GM03348 (cell line): Measurements from ENCODE around the gene DCTPP1.
"Not testable (repeated sequence)": the region's sequence is repeated elsewhere in the genome, so short reads cannot be mapped to it uniquely, and the experiment has no call there.

ENCODE experiments used
- DNase-seq: peaks from one replicate; pipeline ENCODE4 v3.0.0; 2012; ENCODE audit warnings: low spot score

DCTPP1 gene

DNA sequence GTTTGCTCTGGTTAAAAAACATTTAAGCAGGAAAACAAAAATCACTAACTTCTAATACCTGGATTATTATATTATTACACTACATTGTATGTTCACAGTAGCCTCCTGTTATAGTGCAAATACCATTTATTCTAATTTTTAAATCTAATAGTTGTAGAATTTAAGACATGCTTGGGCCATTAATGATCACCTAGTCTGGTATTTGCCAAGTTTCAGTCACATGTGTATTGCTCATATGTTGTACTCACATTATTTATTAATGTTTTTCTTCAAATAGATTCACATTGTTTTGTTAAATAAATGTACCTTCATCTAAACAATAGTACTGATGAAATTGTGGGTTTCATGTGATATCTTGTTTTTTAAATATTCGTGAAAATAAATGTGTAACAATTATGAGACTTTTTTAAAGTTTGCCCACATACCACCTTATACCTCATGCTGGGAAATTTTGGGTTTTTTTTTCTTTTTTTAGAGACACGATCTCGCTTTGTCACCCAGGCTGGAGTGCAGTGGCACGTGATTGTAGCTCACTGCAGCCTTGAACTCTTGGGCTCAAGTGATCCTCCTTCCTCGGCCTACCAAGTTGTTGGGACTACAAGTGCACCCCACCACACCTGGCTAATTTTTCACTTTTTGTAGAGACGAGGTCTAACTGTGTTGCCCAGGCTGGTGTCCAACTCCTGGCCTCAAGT lies 16.6 kb downstream of the DCTPP1 start:
- DNase-seq, result no peak

DNA sequence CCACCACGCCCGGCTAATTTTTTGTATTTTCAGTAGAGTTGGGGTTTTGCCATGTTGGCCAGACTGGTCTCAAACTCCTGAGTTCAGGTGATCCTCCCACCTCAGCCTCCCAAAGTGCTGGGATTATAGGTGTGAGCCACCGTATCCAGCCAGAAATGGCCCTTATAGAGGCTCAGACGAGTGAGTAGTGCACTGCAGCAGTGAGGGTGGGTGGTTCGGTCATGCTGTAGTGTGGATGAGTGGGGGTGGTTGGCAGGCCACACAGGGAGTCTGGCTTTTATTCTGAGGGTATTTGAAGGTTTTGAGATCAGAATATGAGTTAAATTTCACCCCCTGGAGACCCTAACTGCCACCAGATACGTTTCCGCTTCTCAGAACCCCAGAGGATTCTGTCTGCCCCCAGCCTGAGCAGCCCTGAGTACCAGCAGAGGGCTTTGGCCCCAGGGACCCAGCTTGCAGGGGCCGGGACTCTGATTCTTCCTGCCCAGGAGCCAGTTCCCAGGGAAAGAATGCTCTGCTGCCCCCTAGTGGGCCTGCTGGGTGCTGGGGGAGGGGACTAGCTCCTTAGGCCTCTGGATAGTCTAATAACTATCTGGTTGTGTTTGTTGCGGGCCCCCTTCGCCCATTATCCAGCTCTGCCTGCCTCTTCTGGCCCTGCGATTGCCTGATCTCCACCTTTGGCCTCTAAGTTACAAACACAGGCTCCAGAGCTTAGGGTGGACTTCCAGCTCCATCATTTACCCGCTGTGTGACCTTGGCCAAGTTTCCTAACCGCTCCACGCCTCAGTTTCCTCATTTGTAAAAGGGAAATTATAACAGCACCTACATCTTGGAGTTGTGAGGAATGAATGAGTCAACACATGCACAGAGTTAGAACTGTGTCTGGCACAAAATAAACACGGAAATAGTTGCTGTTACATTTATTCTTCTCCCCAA lies 20.4 kb downstream of the DCTPP1 start:
- DNase-seq, result peak; percentile 93

DNA sequence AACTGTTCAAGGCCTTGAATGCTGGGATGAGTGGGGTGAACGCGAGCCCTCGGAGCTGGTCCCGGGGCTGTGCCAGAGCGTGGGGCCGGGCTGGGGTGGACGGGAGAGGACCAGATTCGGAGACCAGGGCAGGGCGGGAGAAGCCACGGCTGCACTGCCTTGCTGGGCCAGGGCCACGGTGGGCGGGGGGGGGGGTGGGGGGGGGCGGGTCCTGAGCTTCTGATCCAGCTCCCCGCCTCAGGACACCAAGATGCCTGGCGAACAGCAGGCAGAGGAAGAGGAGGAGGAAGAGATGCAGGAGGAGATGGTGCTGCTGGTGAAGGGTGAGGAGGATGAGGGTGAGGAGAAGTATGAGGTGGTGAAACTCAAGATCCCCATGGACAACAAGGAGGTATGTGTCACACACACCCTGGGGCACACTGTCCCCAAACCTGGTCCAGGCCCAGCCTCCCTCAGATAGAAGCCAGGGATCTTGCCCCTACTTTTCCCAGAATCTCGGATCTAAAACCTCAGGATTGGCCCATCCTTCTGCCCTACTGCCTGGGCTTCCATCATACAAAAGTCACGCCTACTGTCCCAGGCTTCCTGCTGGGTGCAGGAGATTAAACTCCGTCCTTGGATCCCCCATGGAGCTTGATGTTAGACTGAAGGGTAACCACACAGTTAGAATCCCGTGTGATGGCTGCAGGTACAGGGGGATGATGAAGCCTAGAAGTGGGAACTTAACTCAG lies 21.9 kb downstream of the DCTPP1 start:
- peak; percentile 82 for DNase-seq

DNA sequence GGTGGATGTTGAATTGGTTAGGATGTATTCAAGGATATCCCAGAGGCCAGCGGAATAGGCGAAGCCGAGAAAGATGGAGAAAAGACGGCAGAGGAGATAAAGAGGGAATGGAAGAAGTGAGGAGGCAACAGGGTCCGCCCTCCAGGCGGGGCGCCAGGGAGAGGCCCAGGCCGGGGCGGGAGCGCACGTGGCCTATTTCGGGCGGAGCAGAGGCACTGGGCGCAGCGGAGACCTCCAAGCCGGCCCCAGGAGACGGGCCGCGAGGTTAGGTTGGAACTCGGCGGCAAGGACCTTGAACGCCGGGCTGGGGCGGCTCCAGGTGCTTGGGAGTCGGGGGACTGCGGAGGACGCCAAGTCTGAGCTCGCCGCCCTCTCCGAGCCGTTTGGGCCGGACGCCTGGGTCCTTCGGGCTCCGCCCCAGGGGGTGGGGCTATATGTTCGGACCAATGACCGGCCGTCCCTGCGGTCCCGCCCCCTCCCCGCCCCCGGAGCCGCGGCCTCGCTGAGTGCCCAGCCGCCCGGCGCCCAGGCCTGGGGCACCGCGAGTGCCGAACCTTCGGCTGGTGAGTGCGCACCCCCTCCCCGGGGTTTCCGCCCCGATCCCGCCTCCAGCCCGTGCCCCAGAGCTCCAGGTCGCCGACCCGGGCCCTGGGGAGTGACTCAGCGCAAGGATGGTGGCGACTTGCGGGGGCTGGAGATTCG lies 22.6 kb downstream of the DCTPP1 start, which contains the start of gene ZNF771:
Gene ZNF771 (plus strand): TSS at position 505 of the 702 bp plus-strand sequence. CDS start 448 bp downstream, outside the sequence.
- peak; percentile 97 for DNase-seq

DNA sequence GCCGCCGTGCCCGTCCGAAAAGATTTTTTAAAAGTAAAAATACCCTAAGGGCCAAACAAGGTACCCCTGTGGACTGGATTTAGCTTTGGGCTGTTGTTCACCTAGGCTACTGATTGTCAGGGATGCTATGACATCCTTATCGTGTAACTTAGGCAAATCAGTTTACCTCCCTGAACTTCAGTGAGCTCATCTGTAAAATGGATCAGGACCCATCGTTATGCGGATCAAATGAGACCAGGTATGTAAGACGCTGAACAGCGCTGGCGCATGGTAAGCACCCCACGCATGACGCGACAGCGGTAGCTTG lies 23.1 kb downstream of the DCTPP1 start:
- DNase-seq, result no peak

DNA sequence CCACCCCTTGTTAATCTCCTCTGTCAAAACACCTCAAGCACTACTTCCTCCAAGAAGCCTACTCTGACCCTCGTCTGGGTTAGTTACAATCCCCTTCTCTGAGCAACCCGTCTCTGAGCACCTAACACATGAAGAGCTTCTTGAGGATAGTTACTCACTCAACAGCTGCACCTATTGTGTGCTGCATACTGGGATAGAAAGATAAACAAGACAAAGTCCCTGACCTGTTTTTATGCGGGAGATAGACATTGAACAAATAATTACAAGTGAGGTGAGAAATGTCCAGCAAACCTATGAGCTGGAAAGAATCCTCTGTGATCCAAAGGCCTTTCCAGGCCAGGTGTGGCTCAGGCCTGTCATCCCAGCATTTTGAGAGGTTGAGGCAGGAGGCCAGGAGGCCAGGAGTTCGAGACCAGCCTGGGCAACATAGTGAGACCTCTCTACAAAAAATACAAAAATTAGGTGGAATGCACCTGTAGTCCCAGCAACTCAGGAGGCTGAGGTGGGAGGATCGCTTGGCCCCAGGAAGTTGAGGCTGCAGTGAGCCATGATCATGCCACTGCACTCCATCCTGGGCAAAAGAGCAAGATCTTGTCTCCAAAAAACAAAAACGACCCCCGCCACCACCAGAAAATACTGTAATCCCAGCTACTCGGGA lies 27.9 kb downstream of the DCTPP1 start:
- DNase-seq, result no peak

DNA sequence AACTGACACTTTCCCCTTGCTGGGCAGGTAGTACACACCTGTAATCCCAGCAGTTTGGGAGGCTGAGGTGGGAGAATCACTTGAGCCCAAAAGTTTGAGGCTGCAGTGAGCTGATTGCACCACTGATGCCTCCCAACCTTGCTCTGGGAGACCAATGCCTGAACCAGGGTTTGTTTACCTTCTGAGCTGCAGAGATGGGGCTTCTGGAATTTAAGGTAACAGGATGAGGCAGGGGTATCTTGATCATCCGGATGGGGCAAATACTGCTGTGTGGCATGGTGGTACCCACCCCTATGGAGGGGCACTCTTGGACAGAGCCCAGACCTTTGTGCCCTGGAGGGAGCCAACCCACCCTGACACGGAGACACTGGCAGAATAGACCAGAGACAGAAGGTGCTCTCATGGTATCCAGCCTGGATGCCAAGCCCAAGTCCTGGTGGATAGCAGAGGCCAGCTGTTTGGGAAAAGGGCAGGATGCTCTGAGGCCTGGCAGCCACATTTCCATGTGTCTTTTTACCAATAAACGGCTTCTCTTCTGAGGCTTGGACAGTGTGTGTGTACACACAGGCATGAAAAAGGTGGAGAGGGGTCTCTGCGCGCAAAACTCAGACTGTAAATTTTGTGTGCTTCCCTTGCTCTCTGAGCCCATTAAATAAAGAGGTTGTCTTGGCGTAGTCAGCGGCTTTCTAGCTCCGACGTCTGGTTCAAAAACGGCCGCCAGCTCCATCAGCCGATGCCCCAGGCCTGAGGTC lies 30.2 kb downstream of the DCTPP1 start:
- DNase-seq, result peak; percentile 8

DNA sequence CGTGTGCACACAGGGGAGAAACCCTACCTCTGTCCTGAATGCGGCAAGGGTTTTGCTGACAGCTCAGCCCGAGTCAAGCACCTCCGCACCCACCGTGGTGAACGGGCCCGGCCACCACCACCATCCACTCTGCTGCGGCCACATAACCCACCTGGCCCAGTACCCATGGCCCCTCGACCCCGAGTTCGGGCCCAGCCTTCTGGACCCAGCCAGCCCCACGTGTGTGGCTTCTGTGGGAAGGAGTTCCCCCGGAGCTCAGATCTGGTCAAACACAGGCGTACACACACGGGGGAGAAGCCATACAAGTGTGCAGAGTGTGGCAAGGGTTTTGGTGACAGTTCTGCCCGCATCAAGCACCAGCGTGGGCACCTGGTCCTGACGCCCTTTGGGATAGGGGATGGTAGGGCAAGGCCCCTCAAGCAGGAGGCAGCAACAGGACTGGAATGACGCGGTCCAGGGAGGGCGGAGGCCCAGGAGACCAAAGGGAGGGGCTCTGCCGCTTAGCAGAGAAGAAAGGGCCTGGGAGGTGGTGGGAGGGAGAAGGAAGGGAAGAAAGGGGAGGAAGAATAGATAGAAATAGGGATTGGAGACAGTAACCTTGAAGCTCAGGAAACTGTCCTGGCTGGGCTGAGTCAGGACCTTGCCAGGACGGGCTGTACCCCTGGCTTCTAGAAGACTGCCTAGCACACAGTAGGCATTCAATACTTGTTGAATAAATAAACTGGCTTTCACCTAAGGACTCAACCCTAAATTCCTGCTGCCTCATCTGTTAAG lies 31.0 kb downstream of the DCTPP1 start:
- DNase-seq, result no peak

DNA sequence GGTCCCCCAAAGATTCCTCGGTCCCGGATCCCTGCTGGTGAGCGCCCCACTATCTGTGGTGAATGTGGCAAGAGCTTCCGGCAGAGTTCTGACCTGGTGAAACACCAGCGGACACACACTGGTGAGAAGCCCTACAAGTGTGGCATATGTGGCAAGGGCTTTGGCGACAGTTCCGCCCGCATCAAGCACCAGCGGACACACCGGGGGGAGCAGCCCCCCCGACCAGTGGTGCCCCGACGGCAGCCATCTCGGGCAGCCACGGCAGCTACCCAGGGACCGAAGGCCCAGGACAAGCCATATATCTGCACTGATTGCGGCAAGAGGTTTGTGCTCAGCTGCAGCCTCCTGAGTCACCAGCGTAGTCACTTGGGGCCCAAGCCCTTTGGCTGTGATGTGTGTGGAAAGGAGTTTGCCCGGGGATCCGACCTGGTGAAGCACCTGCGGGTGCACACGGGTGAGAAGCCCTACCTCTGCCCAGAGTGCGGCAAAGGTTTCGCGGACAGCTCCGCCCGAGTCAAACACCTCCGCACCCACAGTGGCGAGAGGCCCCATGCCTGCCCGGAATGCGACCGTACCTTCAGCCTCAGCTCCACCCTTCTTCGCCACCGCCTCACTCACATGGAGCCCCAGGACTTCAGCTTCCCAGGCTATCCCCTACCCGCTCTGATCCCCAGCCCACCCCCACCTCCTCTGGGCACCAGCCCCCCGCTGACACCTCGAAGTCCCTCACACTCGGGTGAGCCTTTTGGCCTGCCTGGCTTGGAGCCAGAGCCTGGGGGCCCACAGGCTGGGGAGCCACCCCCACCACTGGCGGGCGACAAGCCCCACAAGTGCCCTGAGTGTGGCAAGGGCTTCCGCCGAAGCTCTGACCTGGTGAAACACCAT lies 31.8 kb downstream of the DCTPP1 start:
- DNase-seq, result no peak

DNA sequence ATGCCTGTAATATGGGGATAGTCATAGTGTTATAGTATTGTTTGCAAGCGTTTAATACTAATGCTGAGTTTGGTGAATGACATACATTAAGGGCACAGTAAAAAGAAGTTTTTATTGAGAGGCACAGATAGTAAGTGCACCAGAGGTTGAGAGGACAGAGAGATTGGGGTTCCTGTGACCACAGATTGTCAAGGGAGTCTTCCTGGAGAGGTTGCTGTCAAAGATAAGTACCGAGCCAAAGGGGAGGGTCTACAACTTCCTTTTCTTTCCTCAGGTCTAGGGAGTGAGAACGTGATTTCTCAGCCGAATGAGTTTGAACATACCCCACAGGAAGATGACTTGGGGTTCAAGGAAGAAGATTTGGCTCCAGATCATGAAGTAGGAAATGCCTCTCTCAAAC lies 32.8 kb downstream of the DCTPP1 start:
- no peak for DNase-seq

DNA sequence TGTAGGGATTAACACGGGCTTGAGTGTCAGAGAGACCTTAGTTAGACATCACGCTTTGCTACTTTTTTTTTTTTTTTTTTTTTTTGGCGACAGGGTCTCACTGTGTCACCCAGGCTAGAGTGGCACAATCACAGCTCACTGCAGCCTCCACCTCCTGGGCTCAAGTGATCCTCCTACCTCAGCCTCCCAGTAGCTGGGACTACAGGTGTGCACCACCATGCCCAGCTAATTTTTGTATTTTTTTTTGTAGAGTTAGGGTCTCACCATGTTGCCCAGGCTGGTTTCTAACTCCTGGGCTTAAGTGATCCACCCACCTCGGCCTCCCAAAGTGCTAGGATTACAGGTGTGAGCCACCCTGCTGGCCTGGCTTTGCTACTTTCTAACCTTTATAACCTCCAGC lies 33.2 kb downstream of the DCTPP1 start:
- not testable (repeated sequence) for DNase-seq

DNA sequence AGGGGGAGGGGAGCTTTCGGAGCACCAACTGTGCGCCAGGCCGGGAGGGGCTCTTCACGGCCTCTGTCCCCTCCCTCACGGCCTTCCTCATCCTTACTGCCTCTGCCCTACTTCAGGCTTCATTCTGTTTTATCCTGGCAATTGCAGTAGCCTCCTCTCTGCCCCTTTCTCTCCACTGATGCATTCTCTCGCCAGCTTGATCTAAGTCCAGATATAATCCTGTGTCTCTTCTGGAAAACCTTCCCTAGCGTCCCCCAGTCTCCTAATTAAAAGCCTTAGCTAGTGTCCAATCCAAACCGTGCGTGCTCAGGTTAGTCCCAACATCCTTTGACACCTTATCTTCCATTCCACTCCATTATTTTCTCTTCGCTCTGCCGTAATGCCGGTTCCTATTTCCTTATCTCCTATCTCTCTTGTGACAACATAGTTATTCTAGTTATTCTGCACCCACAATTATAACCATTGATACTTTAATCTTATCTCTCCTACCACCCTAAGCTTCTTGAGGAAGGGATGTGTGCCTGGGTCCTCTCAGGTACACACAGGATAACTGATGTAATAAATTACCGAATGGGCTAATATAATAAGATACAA lies 33.7 kb downstream of the DCTPP1 start:
- peak; percentile 52 for DNase-seq

DNA sequence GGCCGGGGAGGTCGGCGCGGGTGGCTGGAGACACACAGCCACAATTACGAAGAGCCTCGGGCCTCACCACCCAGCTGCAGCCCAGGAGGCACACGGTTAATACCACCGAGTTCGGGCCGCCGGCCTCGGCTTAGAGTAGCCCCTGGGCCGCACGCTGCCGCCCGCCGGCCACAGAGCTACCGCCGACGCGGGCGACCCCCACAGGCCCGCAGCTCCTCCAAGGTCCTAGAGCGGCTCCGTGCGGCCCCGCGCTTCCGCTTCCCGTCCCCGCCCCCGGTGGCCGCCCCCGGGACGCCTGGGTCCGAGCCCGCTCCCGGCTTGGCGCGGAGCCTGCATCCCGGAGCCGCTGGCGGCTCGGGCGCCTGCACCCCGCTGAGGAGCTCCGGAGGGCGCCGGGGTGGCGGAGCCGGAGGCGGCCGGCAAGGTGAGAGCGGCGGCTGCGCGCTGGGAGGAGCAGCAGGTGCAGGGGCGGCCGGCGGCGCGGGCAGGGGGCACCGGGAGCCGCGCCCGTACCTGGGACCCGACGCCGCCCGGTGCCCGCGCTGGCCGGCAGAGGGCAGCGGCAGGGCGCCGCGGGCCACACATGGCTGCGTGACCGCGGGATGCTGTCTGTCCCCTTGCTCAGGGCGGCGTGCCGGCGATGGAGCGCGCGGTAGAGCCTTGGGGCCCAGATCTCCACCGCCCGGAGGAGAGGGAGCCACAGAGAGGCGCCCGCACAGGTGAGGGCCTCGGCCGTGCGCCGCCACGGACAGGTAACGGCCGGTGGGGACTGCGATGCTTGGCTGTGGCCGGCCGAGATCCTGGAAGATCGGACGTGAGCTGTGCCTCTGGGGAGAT lies 34.5 kb downstream of the DCTPP1 start, which contains the start of gene ZNF48:
Gene ZNF48 (plus strand): TSS at position 266 of the 837 bp plus-strand sequence. CDS start 375 bp downstream, at position 641.
- DNase-seq, result peak; percentile 93

DNA sequence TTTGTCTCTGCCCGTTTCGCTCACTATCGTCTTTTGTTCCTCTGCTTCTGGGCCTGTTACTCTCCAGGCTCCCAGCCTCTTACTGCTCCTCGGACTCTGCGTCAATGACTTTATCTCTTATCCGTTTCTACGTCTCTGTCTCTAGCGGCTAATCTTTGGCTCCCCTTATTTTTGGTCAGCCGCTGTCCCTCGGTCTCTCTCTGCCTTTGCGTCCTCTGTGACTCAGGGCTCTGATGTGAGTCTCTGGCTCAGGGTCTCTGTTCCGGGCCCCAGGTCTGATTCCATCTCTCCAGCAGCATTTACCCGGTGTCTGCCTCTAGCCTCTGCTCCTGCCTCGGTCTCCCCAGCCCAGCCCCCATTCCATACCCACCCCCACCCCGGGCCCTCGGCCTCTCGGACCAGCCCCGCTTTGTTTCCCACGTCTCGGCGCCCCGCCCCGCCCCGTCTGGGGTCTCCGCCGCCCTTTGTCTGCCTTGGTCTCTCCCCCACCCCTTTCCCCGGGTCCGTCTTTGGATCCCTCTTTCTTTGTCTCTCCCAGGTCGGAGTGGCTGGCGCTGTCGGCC lies 35.2 kb downstream of the DCTPP1 start:
- peak; percentile 36 for DNase-seq

DNA sequence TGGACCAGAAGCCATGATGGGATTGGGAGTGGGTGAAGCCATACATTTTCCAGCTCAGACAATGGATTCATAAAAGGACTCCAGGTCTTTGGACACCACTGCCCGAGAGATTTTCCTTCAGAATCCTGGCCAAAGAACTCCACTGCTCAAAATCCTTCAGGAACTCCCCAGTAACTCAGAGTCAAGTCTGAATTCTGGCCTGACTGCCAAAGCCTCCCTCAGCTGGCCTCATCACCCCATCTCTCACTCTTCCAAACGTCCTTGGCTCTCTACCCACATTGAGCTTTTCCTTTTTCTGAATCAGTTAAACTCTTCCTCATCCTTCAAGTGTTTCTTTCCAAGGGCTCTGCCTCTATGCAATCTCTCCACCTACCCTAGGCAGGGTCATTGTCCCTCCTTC lies 46.3 kb downstream of the DCTPP1 start:
- DNase-seq, result no peak

DNA sequence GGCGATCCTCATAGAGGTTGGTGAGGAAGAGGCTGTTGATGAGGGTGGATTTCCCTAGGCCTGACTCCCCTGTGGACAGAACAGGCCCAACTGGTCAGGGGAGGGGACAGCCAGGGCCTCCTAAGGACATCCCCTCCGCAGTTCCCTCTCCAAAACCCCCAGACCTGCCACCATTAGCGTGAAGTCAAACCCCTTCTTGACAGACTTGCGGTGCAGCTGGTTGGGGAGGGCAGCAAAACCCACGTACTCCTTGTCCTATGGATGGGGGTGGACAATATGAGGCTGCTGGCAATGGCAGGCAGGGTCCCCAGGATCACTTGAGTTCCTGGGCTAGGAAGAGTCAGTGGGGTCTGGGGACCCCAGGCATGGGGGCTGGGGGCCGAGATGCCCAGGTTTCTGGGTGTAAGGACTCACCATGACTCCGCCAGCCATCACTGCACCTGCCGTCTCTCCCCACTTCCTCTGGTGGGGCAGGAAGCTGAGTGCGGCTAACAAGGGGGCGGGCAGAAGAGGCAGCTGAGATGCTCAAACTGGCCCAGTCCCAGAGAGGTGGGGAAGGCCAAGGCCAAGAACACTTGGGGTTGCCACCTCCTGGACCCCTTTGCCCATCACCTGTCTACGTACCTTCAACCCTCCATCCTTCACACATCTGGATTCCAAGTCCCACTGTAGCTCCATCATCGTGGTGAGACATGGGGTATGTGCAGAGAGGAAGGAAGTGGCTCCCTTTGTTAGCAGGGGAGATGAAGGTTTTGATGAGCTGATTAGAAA lies 47.5 kb downstream of the DCTPP1 start, which contains the start of gene SEPTIN1:
Gene SEPTIN1 (minus strand): TSS at position 451 of the 771 bp plus-strand sequence. CDS start 19 bp downstream, at position 432.
- no peak for DNase-seq
